IPS-18a (cell line): ENCODE data around the gene MBTD1.

Experiments used
- H3K27ac ChIP-seq: one replicate; pipeline ENCODE4 v1.5.1; 2013; ENCODE audit warnings: low read length
- H3K27me3 ChIP-seq: one replicate; pipeline ENCODE4 v1.6.1; 2013; ENCODE audit warnings: mild to moderate bottlenecking, low read length; ENCODE audit not compliant: control insufficient read depth, insufficient read depth
- H3K36me3 ChIP-seq: one replicate; pipeline ENCODE4 v1.6.1; 2013; ENCODE audit warnings: low read depth, low read length; ENCODE audit not compliant: control insufficient read depth
- H3K4me1 ChIP-seq: one replicate; pipeline ENCODE4 v1.6.1; 2013; ENCODE audit warnings: low read depth, low read length; ENCODE audit not compliant: control insufficient read depth
- H3K4me3 ChIP-seq: one replicate; pipeline ENCODE4 v1.5.1; 2013; ENCODE audit warnings: low read length
- H3K9ac ChIP-seq: one replicate; pipeline ENCODE4 v1.6.1; 2013; ENCODE audit warnings: mild to moderate bottlenecking, low read length, moderate library complexity
- H3K9me3 ChIP-seq: one replicate; pipeline ENCODE4 v1.6.1; 2013; ENCODE audit warnings: low read depth, low read length; ENCODE audit not compliant: control insufficient read depth

Gene MBTD1

DNA sequence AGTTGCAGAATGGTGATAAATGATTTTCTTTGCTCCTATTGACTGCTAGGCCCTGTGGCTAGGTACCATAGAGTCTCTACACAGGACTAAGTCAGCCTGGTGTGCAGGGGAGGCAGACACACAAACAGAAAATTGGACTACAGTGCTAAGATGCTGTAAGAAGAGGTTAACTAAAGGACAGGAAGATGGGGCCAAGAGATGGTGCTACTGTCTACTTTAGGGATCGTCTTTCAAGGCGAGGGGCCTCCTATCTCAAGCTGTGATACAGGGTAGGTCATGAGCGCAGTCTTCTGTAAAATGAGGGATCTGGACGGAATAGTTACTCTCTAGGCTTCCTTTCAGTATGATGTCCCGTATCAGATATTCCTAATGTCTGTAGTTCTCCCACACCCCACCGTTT, 105.7 kb downstream of the MBTD1 start:
- no peaks in the 10 kb centered on the region for H3K27me3 ChIP-seq
- no peaks in the 10 kb centered on the region for H3K9me3 ChIP-seq
- H3K9ac ChIP-seq: peak overlapping the region; percentile 95
- peaks cover 24% of the 10 kb centered on the region for H3K36me3 ChIP-seq
- H3K4me3 ChIP-seq: peak overlapping the region; percentile 96
- H3K4me1 ChIP-seq: peaks cover 4% of the 10 kb centered on the region
- peak overlapping the region; percentile 87 for H3K27ac ChIP-seq

- H3K27ac ChIP-seq: peak within 1 kb of the TSS; percentile 87
Observed at GRCh38 chr17:51153210-51154072, 106.4 kb downstream of the MBTD1 start, which contains the start of gene NME1. Gene NME1, plus strand, starts transcription at chr17:51153559. Its CDS starts 2,096 bp downstream, at chr17:51155655.

DNA sequence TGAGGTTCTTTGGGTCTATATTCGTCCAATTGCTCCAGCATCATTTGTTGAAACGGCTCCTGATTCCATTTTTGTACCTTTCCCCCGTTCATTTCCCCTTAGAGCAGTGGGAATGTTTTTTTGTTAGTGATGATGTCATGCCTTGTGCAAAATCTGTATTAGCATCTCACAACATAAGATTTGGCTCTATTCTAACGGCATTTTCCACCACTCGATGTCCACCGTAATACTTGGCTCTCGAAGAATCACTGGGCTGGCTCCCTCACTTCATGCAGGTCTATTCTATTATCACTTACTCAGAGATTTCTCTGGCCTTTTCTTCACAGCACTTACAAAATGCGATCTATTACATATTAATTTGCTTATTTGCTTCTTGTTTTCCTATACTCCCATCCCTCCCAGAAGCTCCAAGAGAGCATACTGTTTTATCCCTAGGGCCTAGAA, 107.1 kb downstream of the MBTD1 start:
- peak overlapping the region; percentile 65 for H3K27ac ChIP-seq
- no peaks in the 10 kb centered on the region for H3K27me3 ChIP-seq
- peaks cover 4% of the 10 kb centered on the region for H3K4me1 ChIP-seq
- peaks cover 18% of the 10 kb centered on the region for H3K36me3 ChIP-seq
- H3K9ac ChIP-seq: peak overlapping the region; percentile 95
- no peaks in the 10 kb centered on the region for H3K9me3 ChIP-seq
- H3K4me3 ChIP-seq: peak overlapping the region; percentile 96

More at GRCh38 chr17:51153210-51154072, 106.4 kb downstream of the MBTD1 start, which contains the start of gene NME1:
- Histone ChIP-seq H3K4me3 (peak within 1 kb of the TSS; percentile 96), H3K4me1 (peaks cover 4% of the 10 kb centered on the region), H3K36me3 (peaks cover 18% of the 10 kb centered on the region), H3K9ac (peak within 1 kb of the TSS; percentile 95), H3K27me3 (no peaks in the 10 kb centered on the region), H3K9me3 (no peaks in the 10 kb centered on the region)

DNA sequence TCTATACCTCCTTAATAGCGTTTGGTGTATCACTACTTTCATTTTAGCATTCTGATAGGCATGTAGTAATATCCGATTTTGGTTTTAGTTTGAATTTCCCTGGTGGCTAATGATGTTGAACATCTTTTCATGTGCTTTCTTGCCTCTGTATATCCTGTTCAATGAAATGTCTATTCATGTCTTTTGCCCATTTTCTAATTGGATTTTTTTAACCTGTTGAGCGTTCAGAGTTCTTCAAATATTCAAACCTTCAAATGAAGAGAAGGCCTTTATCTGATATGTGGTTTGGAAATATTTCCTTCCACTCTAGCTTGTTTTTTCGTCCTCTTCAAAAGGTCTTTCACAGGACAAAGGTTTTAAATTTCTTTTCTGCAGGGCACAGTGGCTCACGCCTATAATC, 108.9 kb downstream of the MBTD1 start:
- no peak overlapping the region for H3K4me3 ChIP-seq
- no peak overlapping the region for H3K27ac ChIP-seq
- H3K4me1 ChIP-seq: peaks cover 4% of the 10 kb centered on the region
- no peak overlapping the region for H3K9ac ChIP-seq
- H3K27me3 ChIP-seq: no peaks in the 10 kb centered on the region
- peaks cover 6% of the 10 kb centered on the region for H3K36me3 ChIP-seq
- H3K9me3 ChIP-seq: no peaks in the 10 kb centered on the region

GRCh38 chr17:51149163-51149562, 110.7 kb downstream of the MBTD1 start:
- Histone ChIP-seq H3K4me3 (no peak overlapping the region), H3K9ac (no peak overlapping the region), H3K27me3 (no peaks in the 10 kb centered on the region), H3K4me1 (no peaks in the 10 kb centered on the region), H3K36me3 (no peaks in the 10 kb centered on the region), H3K27ac (no peak overlapping the region), H3K9me3 (no peaks in the 10 kb centered on the region)

- Histone ChIP-seq H3K4me1 (no peaks in the 10 kb centered on the region), H3K4me3 (no peak overlapping the region), H3K36me3 (no peaks in the 10 kb centered on the region), H3K9me3 (no peaks in the 10 kb centered on the region), H3K9ac (no peak overlapping the region), H3K27ac (no peak overlapping the region), H3K27me3 (no peaks in the 10 kb centered on the region)
Observed at GRCh38 chr17:51147650-51148049, 112.2 kb downstream of the MBTD1 start.

GRCh38 chr17:51144266-51145022, 115.4 kb downstream of the MBTD1 start:
- no peak overlapping the region for H3K4me3 ChIP-seq
- H3K27ac ChIP-seq: no peak overlapping the region
- H3K36me3 ChIP-seq: no peaks in the 10 kb centered on the region
- H3K9ac ChIP-seq: no peak overlapping the region
- no peaks in the 10 kb centered on the region for H3K9me3 ChIP-seq
- no peaks in the 10 kb centered on the region for H3K4me1 ChIP-seq
- H3K27me3 ChIP-seq: no peaks in the 10 kb centered on the region

GRCh38 chr17:51142597-51142996, 117.3 kb downstream of the MBTD1 start:
- H3K36me3 ChIP-seq: no peaks in the 10 kb centered on the region
- no peaks in the 10 kb centered on the region for H3K9me3 ChIP-seq
- no peak overlapping the region for H3K4me3 ChIP-seq
- H3K9ac ChIP-seq: no peak overlapping the region
- no peaks in the 10 kb centered on the region for H3K27me3 ChIP-seq
- H3K4me1 ChIP-seq: no peaks in the 10 kb centered on the region
- H3K27ac ChIP-seq: no peak overlapping the region

GRCh38 chr17:51135956-51136355, 123.9 kb downstream of the MBTD1 start:
- no peaks in the 10 kb centered on the region for H3K36me3 ChIP-seq
- no peak overlapping the region for H3K4me3 ChIP-seq
- H3K27ac ChIP-seq: no peak overlapping the region
- H3K9me3 ChIP-seq: no peaks in the 10 kb centered on the region
- H3K9ac ChIP-seq: no peak overlapping the region
- no peaks in the 10 kb centered on the region for H3K27me3 ChIP-seq
- H3K4me1 ChIP-seq: no peaks in the 10 kb centered on the region

- no peaks in the 10 kb centered on the region for H3K9me3 ChIP-seq
- H3K27me3 ChIP-seq: no peaks in the 10 kb centered on the region
- no peaks in the 10 kb centered on the region for H3K36me3 ChIP-seq
- H3K4me1 ChIP-seq: no peaks in the 10 kb centered on the region
- H3K27ac ChIP-seq: no peak overlapping the region
- H3K4me3 ChIP-seq: no peak overlapping the region
- no peak overlapping the region for H3K9ac ChIP-seq
Observed at GRCh38 chr17:51133365-51133764, 126.5 kb downstream of the MBTD1 start.

GRCh38 chr17:51132964-51133319, 126.9 kb downstream of the MBTD1 start:
- H3K27ac ChIP-seq: no peak overlapping the region
- no peak overlapping the region for H3K4me3 ChIP-seq
- no peaks in the 10 kb centered on the region for H3K27me3 ChIP-seq
- H3K4me1 ChIP-seq: no peaks in the 10 kb centered on the region
- H3K9me3 ChIP-seq: no peaks in the 10 kb centered on the region
- no peak overlapping the region for H3K9ac ChIP-seq
- no peaks in the 10 kb centered on the region for H3K36me3 ChIP-seq
